ENCODE measurements around the gene WDR55. TPM values are rescaled to one million over a fixed set of nuclear protein-coding genes. Genes with fewer than 3 reads are reported as not detected.

Gene WDR55
- total and polyA plus RNA-seq, 2 of the 13 experiments (the other 11 are each of a cell fraction or from before 2014, with no cell fraction given): 17.7 to 18.2 TPM

DNA sequence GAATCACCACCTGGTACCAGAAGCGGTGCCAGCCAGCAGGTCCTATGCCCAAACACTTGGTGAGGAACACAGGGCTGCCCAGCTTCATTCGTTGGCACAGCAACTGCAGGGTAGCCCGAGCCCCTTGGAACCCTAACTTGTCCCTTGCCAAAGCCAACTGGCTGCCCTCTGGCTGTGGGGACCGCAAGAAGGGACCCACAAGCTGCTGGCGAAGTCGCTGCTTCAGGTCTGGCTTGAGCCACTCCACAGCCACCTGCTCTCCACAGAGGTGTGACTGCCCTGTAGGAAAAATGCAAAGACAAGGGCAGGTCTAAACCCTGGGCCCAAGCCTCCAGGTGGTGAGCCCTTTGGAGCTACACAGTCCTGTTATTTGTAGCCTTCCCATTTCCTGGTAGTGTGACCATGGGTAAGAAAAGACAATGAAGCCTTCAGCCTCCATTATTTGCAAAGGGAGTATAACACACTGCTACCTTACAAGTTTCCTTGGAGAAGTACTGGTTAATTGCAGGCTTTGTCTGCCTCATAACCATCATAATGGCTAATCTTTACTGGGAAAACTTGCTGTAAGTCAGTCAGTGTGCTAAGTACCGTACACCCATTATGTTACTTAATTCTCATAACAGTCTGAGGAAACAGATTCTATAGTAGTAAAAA, 6.9 kb downstream of the WDR55 start:
- CTCF ChIA-PET (ENCODE audit: low intra/inter-chr PET ratio, low total read pairs): no interaction called here
- Histone ChIP-seq H3K4me1 (ENCODE audit: insufficient read depth, low read length) (peaks cover 6% of the 10 kb centered on the region), H2AFZ (ENCODE audit: low read length) (no peak overlapping the region), H3K4me3 (replicated peaks in 1 of 3; ENCODE audit: insufficient read depth in 1 of 3, low read depth in 2 of 3, low read length in 3 of 3) (no peak overlapping the region), H3K9ac (ENCODE audit: insufficient read depth, low read depth, low read length) (no peak overlapping the region), H3K4me2 (ENCODE audit: low read depth, low read length) (no peak overlapping the region), H3K9me3 (ENCODE audit: low read length) (no peaks in the 10 kb centered on the region), H4K20me1 (ENCODE audit: insufficient read depth, low read length) (no peaks in the 10 kb centered on the region), H3K27ac (ENCODE audit: extremely low read length, insufficient read depth, low read length) (no peak overlapping the region), H3K27me3 (ENCODE audit: control insufficient read depth in 1 of 2, insufficient read depth in 2 of 2, low read length in 2 of 2) (no peaks in the 10 kb centered on the region), H3K79me2 (ENCODE audit: insufficient read depth, low read length) (peaks cover 6% of the 10 kb centered on the region), H3K36me3 (replicated peaks in 1 of 2; ENCODE audit: control insufficient read depth in 1 of 2, insufficient read depth in 2 of 2, low read length in 2 of 2) (peaks cover 25 to 60% of the 10 kb centered on the region in 2 experiments; a peak in 4 of 5 replicates)
- peak; percentile 11; the same call in 2 of the 3 replicates for ATAC-seq
- FAIRE-seq: no peak
- in situ Hi-C loops (cut with HindIII; ENCODE audit: extremely low pct_ligation_motif_present, low pct_unique_long_range_greater_than_20kb) (no loop called here), intact Hi-C loops (cut with micrococcal nuclease; ENCODE audit: unreplicated experiment) (no loop called here)
- POLR2A ChIA-PET: no interaction called here
- DNase-seq (ENCODE audit: low spot score): no peak
- no TSS peak for BruUV-seq (replicated peaks)
- no peak for TF ChIP-seq ZNF274 (CRISPR knock-in tag; IDR thresholded peaks at IDR 0.05)
- TF ChIP-seq FOXA3 (CRISPR knock-in tag; IDR thresholded peaks at IDR 0.05): no peak
- TF ChIP-seq ZNF782 (CRISPR knock-in tag; IDR thresholded peaks at IDR 0.05; ENCODE audit: borderline replicate concordance): no peak
- TF ChIP-seq ZNF235 (CRISPR knock-in tag; IDR thresholded peaks at IDR 0.05; ENCODE audit: borderline replicate concordance): no peak
- TF ChIP-seq, protein P1, sequence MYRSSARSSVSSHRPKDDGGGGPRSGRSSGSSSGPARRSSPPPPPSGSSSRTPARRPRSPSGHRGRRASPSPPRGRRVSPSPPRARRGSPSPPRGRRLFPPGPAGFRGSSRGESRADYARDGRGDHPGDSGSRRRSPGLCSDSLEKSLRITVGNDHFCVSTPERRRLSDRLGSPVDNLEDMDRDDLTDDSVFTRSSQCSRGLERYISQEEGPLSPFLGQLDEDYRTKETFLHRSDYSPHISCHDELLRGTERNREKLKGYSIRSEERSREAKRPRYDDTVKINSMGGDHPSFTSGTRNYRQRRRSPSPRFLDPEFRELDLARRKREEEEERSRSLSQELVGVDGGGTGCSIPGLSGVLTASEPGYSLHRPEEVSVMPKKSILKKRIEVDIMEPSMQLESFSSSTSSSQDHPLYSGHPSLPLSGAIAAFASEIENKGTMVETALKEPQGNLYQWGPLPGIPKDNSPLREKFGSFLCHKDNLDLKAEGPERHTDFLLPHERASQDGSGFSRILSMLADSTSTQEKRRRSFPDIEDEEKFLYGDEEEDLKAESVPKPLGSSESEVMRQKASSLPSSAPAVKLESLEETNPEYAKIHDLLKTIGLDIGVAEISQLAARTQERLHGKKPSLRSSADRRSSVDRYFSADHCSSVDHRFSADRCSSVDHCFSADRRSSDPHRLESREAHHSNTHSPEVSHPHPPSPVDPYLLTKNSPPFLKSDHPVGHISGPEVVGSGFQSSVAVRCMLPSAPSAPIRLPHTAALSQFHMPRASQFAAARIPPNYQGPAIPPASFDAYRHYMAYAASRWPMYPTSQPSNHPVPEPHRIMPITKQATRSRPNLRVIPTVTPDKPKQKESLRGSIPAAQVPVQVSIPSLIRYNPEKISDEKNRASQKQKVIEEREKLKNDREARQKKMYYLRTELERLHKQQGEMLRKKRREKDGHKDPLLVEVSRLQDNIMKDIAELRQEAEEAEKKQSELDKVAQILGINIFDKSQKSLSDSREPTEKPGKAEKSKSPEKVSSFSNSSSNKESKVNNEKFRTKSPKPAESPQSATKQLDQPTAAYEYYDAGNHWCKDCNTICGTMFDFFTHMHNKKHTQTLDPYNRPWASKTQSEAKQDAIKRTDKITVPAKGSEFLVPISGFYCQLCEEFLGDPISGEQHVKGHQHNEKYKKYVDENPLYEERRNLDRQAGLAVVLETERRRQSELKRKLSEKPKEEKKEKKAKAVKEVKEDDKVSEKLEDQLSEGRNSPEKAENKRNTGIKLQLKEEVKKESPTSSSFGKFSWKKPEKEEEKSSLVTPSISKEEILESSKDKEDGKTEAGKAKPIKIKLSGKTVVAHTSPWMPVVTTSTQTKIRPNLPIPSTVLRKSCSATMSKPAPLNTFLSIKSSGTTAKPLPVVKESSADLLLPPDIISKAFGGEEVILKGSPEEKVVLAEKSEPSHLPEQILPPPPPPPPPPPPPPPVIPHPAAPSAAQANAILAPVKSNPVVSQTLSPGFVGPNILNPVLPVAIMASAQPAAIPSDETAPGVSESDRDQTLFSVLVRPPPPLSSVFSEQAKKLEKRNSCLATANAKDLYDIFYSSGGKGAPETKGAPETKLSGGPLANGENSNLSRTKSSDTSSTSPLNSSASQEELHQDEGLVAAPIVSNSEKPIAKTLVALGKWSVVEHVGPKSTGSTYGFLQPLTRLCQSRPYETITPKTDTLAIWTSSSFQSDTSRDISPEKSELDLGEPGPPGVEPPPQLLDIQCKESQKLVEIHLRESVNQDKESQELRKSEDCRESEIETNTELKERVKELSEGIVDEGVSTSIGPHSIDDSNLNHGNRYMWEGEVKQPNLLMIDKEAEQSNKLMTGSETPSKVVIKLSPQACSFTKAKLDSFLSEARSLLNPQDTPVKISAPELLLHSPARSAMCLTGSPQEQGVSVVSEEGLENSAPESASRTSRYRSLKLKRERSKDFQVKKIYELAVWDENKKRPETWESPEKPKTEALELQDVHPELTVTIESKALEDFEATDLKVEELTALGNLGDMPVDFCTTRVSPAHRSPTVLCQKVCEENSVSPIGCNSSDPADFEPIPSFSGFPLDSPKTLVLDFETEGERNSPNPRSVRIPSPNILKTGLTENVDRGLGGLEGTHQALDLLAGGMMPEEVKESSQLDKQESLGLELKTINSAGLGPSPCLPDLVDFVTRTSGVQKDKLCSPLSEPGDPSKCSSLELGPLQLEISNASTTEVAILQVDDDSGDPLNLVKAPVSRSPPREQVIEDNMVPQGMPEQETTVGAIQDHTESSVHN (CRISPR knock-in tag; IDR thresholded peaks at IDR 0.05): no peak
- TF ChIP-seq, protein P2, sequence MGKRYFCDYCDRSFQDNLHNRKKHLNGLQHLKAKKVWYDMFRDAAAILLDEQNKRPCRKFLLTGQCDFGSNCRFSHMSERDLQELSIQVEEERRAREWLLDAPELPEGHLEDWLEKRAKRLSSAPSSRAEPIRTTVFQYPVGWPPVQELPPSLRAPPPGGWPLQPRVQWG (CRISPR knock-in tag; IDR thresholded peaks at IDR 0.05; ENCODE audit: borderline replicate concordance, low read depth): no peak
- TF ChIP-seq RBAK (CRISPR knock-in tag; IDR thresholded peaks at IDR 0.05): no peak
- TF ChIP-seq, protein P3, sequence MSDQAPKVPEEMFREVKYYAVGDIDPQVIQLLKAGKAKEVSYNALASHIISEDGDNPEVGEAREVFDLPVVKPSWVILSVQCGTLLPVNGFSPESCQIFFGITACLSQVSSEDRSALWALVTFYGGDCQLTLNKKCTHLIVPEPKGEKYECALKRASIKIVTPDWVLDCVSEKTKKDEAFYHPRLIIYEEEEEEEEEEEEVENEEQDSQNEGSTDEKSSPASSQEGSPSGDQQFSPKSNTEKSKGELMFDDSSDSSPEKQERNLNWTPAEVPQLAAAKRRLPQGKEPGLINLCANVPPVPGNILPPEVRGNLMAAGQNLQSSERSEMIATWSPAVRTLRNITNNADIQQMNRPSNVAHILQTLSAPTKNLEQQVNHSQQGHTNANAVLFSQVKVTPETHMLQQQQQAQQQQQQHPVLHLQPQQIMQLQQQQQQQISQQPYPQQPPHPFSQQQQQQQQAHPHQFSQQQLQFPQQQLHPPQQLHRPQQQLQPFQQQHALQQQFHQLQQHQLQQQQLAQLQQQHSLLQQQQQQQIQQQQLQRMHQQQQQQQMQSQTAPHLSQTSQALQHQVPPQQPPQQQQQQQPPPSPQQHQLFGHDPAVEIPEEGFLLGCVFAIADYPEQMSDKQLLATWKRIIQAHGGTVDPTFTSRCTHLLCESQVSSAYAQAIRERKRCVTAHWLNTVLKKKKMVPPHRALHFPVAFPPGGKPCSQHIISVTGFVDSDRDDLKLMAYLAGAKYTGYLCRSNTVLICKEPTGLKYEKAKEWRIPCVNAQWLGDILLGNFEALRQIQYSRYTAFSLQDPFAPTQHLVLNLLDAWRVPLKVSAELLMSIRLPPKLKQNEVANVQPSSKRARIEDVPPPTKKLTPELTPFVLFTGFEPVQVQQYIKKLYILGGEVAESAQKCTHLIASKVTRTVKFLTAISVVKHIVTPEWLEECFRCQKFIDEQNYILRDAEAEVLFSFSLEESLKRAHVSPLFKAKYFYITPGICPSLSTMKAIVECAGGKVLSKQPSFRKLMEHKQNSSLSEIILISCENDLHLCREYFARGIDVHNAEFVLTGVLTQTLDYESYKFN (CRISPR knock-in tag; conservative IDR thresholded peaks at IDR 0.05): no peak
- TF ChIP-seq ZNF460 (CRISPR knock-in tag; IDR thresholded peaks at IDR 0.05; ENCODE audit: borderline replicate concordance): no peak
- WGBS (ENCODE audit: low lambda C conversion rate): 97% methylated on average over 4 of the region's 7 CpGs

All from HepG2 (cell line).